WERI-Rb-1 (cell line): ENCODE results near the gene NPFFR1.

Source experiments
- DNase-seq: peaks from one replicate; pipeline ENCODE4 v3.0.0-alpha.2; 2020
- H3K27ac ChIP-seq: fragments of 250-450 bp; sonication (Bioruptor Pico); 2 replicates; pipeline ENCODE4 v1.5.1; 2020; ENCODE audit warnings: mild to moderate bottlenecking, moderate library complexity
- H3K27me3 ChIP-seq: fragments of 250-450 bp; sonication (Bioruptor Pico); 2 replicates; pipeline ENCODE4 v1.5.1; 2021; ENCODE audit warnings: mild to moderate bottlenecking, low read depth, moderate library complexity; ENCODE audit not compliant: insufficient read depth, severe bottlenecking
- H3K36me3 ChIP-seq: fragments of 250-450 bp; sonication (Bioruptor Pico); 2 replicates; pipeline ENCODE4 v1.5.1; 2020; ENCODE audit warnings: mild to moderate bottlenecking, moderate library complexity
- H3K4me3 ChIP-seq: 2 replicates; pipeline ENCODE4 v1.5.1; 2011; ENCODE audit warnings: low read depth, mild to moderate bottlenecking, control low read depth, low read length
- H3K9me3 ChIP-seq: fragments of 250-450 bp; sonication (Bioruptor Pico); 2 replicates; pipeline ENCODE4 v1.5.1; 2021; ENCODE audit warnings: mild to moderate bottlenecking, moderate library complexity; ENCODE audit not compliant: severe bottlenecking
- CTCF ChIP-seq: IDR thresholded peaks from 2 replicates; pipeline ENCODE4 v1.5.1; 2011; ENCODE audit warnings: low read depth, mild to moderate bottlenecking, control low read depth, inconsistent platforms, low read length

NPFFR1 gene

GRCh38 chr10:70268376-70268775 is 15.4 kb downstream of the NPFFR1 start:
- H3K9me3 ChIP-seq: no peaks in the 10 kb centered on the region
- no peak overlapping the region for H3K27ac ChIP-seq
- no peaks in the 10 kb centered on the region for H3K36me3 ChIP-seq
- no peak overlapping the region for H3K4me3 ChIP-seq
- no peaks in the 10 kb centered on the region for H3K27me3 ChIP-seq
- DNase-seq: no peak
- TF ChIP-seq CTCF: no peak

GRCh38 chr10:70267161-70267933 is 16.5 kb downstream of the NPFFR1 start:
- H3K27me3 ChIP-seq: no peaks in the 10 kb centered on the region
- peaks cover 5% of the 10 kb centered on the region for H3K9me3 ChIP-seq
- no peak for DNase-seq
- H3K4me3 ChIP-seq: no peak overlapping the region
- peak; percentile 40 for TF ChIP-seq CTCF
- no peak overlapping the region for H3K27ac ChIP-seq
- no peaks in the 10 kb centered on the region for H3K36me3 ChIP-seq

- no peak for TF ChIP-seq CTCF
- H3K36me3 ChIP-seq: no peaks in the 10 kb centered on the region
- no peak overlapping the region for H3K4me3 ChIP-seq
- H3K27ac ChIP-seq: no peak overlapping the region
- DNase-seq: no peak
- no peaks in the 10 kb centered on the region for H3K27me3 ChIP-seq
- H3K9me3 ChIP-seq: peaks cover 6% of the 10 kb centered on the region
These were observed 17.1 kb downstream of the NPFFR1 start for GRCh38 chr10:70266701-70267100.

- no peak overlapping the region for H3K4me3 ChIP-seq
- no peak for DNase-seq
- no peaks in the 10 kb centered on the region for H3K36me3 ChIP-seq
- peaks cover 6% of the 10 kb centered on the region for H3K9me3 ChIP-seq
- TF ChIP-seq CTCF: no peak
- H3K27ac ChIP-seq: no peak overlapping the region
- H3K27me3 ChIP-seq: no peaks in the 10 kb centered on the region
These were observed 17.7 kb downstream of the NPFFR1 start for GRCh38 chr10:70266056-70266455.

- TF ChIP-seq CTCF: peak; percentile 65
- H3K27me3 ChIP-seq: no peaks in the 10 kb centered on the region
- no peaks in the 10 kb centered on the region for H3K36me3 ChIP-seq
- H3K9me3 ChIP-seq: peaks cover 6% of the 10 kb centered on the region
- H3K27ac ChIP-seq: no peak overlapping the region
- peak; percentile 41 for DNase-seq
- no peak overlapping the region for H3K4me3 ChIP-seq
These were observed 18.6 kb downstream of the NPFFR1 start for GRCh38 chr10:70265032-70265689.
